HG03432 (cell line): Measurements from ENCODE around the gene SLC16A3.
"Not testable (repeated sequence)": the region's sequence is repeated elsewhere in the genome, so short reads cannot be mapped to it uniquely, and the experiment has no call there.

Source experiments
- ATAC-seq: cut with Tn5 transposase; IDR thresholded peaks from one replicate; pipeline ENCODE4 v1.9.1; 2021; ENCODE audit warnings: mild to moderate bottlenecking, moderate library complexity; ENCODE audit not compliant: unreplicated experiment

Gene SLC16A3

GRCh38 chr17:82228842-82229697 is at the start of gene SLC16A3:
SLC16A3 (plus strand) TSS chr17:82229042; CDS start chr17:82236009, 6,967 bp downstream.
- ATAC-seq, result peak; percentile 42

DNA sequence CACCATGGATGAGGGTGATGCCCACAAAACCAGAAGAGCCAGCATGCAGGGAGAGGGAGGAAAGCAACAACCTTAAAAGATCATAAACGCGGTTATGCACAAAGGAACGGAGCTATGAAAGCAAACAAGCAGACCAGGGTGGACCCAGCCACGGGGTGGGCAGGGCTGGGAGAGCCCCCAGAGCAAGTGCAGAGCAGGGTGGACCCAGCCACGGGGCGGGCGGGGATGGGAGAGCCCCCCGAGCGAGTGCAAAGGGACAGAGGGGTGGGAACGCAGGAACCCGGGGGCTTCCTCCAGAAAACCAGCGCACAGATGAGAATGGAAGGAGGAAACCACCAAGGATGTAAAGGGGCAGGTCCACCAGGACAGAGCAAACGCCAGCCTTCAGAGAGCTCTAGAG is 49.4 kb upstream of the SLC16A3 start:
- ATAC-seq, result no peak

DNA sequence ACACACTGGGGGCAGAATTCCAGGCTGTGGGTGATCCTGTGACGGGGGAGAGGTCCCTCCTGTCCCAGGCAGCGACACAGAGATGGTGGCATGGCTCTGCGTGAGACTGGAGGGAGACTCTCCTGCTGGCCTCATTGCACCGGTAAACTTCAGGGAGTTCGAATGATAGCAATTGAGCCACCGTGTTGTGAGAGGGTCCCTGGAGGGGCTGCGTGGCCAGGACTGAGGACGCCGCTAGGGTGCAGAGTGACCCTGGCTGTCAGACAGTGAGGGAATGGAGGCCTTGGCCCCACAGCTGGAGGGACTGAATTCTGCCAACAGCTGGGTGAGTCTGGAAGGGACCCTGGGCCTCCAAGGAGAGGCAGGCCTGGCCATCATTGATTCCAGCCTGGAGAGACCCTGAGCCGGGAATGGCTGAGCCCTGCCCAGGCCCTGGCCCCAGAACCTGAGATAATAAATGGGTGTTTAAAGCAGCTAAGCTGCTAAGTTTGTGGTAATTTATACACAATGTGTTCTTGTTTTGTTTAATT is 48.8 kb upstream of the SLC16A3 start:
- no peak for ATAC-seq

GRCh38 chr17:82180776-82181528 is 47.9 kb upstream of the SLC16A3 start:
- ATAC-seq, result no peak

DNA sequence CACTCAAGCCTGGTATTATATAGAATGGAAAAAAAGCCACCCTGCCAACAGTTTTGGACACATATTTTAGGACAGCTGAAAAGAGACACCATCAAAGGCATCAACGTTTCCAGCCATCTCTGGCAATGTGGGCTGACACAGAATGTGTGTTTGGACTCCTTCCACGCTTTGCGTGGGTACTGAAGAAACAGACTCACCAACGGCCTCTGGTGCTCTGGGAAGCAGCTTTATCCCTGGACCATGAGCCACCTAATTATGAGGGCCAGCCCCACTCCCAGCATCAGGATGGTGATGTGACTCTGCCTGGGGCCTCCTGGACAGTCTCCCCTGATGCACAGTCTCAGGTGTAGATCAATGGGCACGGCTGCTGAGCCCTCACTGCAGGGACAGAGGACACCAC is 44.1 kb upstream of the SLC16A3 start:
- no peak for ATAC-seq

- ATAC-seq, result no peak
Measured at GRCh38 chr17:82186221-82186620, 42.6 kb upstream of the SLC16A3 start.

DNA sequence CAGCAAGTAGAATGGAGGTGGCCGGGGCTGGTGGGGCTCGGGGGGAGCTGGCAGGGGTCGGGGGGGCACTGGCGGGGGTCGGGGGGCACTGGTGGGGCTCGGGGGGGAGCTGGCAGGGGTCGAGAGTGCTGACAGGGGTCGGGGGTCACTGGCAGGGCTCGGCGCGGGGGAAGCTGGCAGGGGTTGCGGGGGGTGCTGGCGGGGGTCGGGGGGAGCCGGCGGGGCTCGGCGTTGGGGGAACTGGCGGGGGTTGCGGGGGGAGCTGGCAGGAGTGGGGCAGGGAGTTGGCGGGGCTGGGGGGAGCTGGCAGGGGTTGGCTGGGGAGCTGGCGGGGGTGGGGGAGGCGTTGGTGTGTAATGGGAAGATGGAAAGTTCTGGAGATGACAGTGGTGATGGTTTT is 41.3 kb upstream of the SLC16A3 start:
- no peak for ATAC-seq

DNA sequence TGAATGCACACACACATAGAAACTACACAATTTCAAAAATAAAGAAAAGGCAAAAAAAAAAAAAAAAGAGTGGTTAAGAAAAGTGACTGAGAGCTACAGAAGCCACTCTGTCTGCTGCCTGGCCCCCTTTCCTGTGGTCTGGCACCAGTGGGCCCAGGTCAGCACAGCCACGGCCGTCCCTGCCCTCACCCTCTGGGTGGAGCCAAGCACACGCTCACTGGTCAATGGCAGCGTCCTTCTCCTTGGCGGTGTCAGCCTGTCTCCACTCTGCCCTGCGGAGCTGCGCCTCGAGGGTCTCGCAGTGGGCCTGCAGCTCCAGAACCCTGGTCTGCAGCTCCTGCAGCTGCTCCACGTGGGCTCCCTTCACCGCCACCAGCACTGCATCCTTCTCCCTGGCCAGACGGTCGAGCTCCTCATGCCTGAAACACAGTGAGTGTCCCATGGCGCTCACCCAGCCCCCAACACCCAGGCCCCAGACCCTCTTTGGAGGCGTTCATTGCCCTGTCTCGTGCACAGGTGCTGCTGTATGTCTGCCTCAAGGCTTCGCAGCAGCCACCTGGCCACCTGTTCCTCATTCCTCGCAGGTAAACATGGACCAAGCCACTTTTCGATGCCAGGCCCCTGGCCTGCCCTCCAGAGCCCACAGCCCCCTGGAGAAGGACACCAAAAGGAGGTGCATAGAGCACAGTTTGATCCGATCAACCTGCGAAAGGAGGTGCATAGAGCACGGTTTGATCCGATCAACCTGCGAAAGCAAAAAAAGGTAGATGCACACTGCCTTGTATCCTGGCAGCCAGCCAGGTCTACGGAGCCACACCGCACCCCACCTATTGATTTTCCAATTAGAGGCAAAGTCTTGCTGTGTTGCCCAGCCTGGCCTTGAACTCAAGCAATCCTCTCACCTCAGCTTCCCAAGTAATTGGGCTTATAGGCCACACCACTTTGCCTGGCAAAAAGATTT is 40.6 kb upstream of the SLC16A3 start:
- ATAC-seq, result no peak

GRCh38 chr17:82193050-82193449 is 35.8 kb upstream of the SLC16A3 start:
- ATAC-seq, result not testable (repeated sequence)

GRCh38 chr17:82193520-82194220 is 35.2 kb upstream of the SLC16A3 start:
- ATAC-seq, result no peak

DNA sequence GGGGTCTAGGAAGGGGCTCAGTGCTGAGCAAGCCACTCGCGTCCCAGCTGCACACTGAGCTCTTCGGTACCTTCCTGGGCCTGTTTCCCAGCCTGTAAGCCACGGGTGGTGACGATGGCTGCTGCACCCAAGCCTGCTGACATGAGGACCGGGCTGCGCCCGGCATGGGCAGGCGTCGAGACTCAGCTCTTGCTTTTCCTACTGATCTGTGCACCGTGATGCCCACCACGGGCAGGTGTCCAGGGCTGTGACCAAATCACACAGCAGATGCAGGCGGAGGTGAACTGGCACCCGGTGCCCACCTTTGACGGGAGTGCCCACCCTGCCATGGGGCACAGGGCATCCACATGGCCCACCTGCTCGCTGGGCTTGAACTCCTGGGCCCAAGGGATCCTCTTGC is 34.1 kb upstream of the SLC16A3 start:
- ATAC-seq, result no peak

GRCh38 chr17:82195675-82196672 is 32.9 kb upstream of the SLC16A3 start:
- ATAC-seq, result no peak

GRCh38 chr17:82198092-82198491 is 30.8 kb upstream of the SLC16A3 start:
- no peak for ATAC-seq

GRCh38 chr17:82199496-82199895 is 29.3 kb upstream of the SLC16A3 start:
- no peak for ATAC-seq

GRCh38 chr17:82200135-82200534 is 28.7 kb upstream of the SLC16A3 start:
- no peak for ATAC-seq

DNA sequence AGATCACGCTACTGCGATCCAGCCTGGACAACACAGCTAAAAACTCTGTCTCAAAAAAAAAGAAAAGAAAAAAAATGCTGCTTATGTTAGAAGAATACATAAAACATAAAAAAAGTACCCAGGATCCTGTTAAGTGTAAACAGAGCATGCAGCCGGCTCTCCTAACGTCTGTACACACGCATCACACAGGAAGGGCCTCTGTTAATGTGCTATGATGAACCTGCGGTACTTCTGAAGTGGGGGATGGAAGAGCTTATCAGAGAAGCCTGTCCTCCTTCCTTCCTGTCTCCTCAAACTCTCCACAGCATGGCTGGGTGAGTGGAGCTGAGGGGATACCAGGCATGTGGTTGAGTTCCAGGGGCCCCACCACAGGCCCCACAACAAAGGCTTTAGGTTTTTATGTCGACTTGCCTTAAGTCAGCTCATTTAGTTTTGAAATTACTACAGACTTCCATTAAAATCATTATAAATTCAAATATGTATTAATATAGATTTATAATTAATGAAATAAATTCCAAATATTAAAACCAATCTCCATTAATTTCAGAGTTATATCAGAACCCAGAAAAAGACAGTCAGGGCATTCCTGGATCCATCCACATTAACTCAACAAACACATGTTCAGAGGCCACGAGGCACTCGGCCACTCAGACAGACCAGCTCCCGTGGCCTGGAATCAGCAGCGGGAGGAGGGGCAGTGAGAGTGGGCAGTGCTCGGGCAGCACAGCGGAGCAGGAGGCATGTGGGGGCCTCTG is 27.9 kb upstream of the SLC16A3 start:
- ATAC-seq, result no peak

GRCh38 chr17:82201498-82201910 is 27.3 kb upstream of the SLC16A3 start:
- ATAC-seq, result no peak

GRCh38 chr17:82202981-82203380 is 25.9 kb upstream of the SLC16A3 start:
- ATAC-seq, result no peak
